HEK293 (cell line): ENCODE data around the gene BRI3.

Source experiments
- ZNF239 ChIP-seq: fragments of 450-650 bp; formaldehyde crosslinking; IDR thresholded peaks from 2 replicates; pipeline ENCODE4 v1.5.1; 2016; ENCODE audit warnings: missing biosample characterization, missing genetic modification characterization
- ZNF510 ChIP-seq: fragments of 450-650 bp; formaldehyde crosslinking; IDR thresholded peaks from 2 replicates; pipeline ENCODE4 v1.5.1; 2018; ENCODE audit warnings: mild to moderate bottlenecking, missing genetic modification characterization, missing biosample characterization; ENCODE audit not compliant: insufficient replicate concordance
- ZNF664 ChIP-seq: fragments of 450-650 bp; formaldehyde crosslinking; IDR thresholded peaks from 2 replicates; pipeline ENCODE4 v1.5.1; 2016; ENCODE audit warnings: missing biosample characterization, missing genetic modification characterization
- ZSCAN30 ChIP-seq: fragments of 450-650 bp; IDR thresholded peaks from 2 replicates; pipeline ENCODE4 v1.5.1; 2018; ENCODE audit warnings: missing biosample characterization, mild to moderate bottlenecking, missing genetic modification characterization, moderate library complexity
- TF ChIP-seq, protein P1 (sequence below): fragments of 450-650 bp; formaldehyde crosslinking; IDR thresholded peaks from 2 replicates; pipeline ENCODE4 v1.5.1; 2016; ENCODE audit warnings: missing biosample characterization, missing genetic modification characterization

- TF ChIP-seq, protein P1, sequence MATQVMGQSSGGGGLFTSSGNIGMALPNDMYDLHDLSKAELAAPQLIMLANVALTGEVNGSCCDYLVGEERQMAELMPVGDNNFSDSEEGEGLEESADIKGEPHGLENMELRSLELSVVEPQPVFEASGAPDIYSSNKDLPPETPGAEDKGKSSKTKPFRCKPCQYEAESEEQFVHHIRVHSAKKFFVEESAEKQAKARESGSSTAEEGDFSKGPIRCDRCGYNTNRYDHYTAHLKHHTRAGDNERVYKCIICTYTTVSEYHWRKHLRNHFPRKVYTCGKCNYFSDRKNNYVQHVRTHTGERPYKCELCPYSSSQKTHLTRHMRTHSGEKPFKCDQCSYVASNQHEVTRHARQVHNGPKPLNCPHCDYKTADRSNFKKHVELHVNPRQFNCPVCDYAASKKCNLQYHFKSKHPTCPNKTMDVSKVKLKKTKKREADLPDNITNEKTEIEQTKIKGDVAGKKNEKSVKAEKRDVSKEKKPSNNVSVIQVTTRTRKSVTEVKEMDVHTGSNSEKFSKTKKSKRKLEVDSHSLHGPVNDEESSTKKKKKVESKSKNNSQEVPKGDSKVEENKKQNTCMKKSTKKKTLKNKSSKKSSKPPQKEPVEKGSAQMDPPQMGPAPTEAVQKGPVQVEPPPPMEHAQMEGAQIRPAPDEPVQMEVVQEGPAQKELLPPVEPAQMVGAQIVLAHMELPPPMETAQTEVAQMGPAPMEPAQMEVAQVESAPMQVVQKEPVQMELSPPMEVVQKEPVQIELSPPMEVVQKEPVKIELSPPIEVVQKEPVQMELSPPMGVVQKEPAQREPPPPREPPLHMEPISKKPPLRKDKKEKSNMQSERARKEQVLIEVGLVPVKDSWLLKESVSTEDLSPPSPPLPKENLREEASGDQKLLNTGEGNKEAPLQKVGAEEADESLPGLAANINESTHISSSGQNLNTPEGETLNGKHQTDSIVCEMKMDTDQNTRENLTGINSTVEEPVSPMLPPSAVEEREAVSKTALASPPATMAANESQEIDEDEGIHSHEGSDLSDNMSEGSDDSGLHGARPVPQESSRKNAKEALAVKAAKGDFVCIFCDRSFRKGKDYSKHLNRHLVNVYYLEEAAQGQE (tag by site-specific recombination), result no peak
- TF ChIP-seq ZNF510 (tag by site-specific recombination) (no peak), ZSCAN30 (no peak), ZNF664 (tag by site-specific recombination) (no peak), ZNF239 (no peak)
Measured at GRCh38 chr7:98282703-98283102, 1.2 kb downstream of the BRI3 start.
